SHP77 treated with DMSO at 0.1 percent for 48 hours (cell line): ENCODE data around the gene BMAL2.

Experiments used
- DNase-seq: peaks from one replicate; lab custom pipeline; 2025; lab: John Stamatoyannopoulos, UW

Gene BMAL2

DNA sequence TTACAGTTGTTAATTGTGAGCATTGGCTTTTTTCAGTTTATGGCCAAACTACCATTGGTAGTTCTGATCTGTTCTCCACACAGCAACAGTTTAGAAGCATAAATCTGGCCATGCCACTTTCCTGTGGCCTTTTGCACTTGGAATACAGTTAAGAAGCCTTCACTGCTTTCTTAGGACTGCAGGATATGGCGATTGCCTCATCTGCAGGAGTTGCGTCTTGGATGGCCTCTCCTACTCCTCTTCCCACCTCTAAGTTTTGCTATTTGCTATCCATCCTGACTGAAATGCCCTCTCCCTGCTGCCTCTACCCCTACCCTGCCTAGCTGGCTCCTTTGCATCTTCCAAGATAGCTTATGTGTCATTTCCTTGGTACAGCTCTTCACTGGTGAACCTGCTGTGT lies 12.8 kb upstream of the BMAL2 start:
- no peak for DNase-seq

DNA sequence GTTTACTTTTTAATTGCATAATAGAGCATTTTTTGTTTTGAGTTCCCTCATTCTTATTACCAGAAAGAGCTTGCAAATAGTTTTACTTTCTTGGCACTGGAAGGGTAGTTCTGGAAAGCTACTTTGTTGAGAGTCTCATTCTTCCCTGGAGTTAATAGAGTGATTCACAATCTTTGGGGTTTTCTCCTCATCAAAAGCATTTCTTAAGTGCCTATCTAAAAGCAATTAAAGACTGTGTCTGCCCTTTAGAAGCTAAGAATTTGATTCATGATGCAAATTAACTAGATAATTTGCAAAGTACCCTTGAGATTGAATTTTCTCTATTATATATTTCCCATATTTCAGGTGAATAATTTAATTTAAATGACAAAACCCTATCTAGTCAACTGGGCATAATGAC lies 8.1 kb upstream of the BMAL2 start:
- DNase-seq: no peak

DNA sequence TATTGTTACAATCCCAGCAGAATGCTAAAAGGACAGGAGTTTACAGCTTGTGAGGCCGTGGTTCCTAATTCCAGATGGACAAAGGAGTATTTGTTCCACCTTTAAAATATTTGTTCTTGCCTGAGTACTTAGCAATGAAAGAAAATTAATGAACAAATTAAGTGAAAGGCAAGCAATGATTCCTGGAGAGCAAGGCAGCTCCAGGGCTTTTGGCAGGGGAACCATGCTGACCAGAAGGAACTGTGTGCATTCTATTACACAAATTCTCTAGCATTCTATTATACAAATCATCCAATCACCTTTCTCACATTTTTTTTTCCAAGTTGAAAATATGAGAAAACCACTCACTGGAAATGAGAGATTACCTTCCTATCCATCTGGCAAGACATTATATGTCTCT lies 1.8 kb upstream of the BMAL2 start:
- DNase-seq: no peak

DNA sequence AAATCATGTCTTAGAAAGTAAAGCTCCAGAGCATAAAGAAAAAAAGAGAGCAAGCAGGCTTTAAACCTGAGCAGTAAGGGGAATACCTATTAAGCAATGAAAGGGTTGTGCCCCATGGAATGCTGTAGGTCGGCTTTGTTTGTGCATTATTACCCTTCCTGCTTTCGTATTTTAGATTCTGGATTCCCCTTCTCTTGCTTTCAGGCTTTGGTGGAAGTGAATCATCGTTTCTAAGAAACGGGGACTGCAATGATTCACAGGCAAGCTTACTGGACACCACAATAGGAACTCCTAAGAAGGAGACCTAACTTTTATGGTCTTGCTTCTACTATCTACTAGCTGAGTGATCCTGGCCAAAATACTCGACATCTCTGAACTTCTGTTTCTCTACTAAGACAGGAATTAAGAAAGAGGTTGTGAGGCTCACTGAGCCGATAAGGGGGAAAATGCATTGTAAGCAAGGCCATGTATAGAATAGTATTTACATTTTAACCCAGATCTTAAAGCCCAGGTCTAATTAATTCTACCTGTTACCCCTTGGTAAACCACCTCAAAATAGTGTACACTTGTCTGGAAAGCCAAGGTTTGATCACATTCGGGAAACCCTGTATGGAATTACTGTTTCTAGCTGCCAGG lies 1.2 kb upstream of the BMAL2 start:
- no peak for DNase-seq

DNA sequence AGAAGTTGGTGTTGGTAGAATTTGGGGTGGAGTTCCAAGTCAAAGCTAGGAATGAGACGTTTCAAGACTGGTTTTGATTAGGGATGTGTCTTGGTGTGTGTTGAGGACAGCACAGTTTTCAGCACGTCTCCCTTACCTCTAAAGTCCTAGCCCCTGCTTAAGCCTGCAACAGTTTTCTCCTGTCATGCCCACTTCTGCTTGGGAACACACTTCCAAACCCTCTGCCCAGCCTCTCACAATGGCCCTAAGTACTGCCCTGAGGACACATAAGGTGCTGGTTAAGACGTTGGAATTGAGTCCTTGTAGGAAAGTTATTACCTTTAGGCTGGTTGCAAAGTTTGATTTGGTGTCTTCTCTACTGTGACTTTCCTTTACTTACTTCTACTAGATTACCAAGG lies 710 bp upstream of the BMAL2 start:
- DNase-seq: no peak

DNA sequence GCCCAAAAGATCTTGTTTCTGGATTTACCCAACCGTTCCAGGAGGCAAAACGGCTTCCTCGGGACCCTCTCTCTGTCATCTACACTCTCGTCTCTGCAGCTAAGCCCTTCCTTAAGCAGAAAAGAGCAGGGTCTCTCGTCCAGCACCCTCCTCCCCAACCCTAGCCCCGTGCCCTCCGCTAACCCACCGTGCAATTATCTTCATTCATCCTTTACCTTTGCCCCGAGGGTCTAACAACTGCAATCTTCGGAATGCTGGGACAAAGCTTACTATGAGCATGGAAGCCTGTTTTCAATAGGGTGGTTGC lies 276 bp upstream of the BMAL2 start:
- no peak for DNase-seq

DNA sequence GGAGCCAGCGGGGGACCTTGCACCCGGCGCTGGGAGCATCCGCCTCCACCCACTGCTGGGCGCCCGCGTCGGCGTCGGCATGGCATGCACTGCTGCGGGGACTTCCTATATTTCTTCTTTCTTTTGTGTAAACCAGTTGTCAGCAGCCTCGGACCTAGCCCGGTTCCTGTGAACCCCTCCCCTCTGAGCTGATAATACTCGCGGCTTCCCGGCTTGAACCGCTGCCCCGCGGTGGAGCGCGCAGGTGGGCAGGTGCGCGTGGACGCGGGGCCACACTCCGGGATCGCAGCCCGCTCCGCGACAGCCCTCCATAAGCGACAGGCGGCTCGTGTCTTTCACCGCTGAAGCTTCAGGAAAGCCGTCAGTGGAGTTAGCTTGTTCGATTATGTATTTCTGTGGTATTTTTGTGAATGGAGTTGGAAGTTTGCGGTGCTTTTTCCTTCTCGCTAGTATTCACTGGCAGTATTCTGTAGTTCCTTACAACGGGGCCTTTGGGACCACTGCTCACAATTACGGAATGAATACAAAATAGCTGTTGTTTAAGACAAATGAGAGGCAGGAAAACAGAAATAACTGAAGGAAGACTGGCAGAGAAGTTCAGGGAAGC lies 870 bp downstream of the BMAL2 start:
- no peak for DNase-seq

DNA sequence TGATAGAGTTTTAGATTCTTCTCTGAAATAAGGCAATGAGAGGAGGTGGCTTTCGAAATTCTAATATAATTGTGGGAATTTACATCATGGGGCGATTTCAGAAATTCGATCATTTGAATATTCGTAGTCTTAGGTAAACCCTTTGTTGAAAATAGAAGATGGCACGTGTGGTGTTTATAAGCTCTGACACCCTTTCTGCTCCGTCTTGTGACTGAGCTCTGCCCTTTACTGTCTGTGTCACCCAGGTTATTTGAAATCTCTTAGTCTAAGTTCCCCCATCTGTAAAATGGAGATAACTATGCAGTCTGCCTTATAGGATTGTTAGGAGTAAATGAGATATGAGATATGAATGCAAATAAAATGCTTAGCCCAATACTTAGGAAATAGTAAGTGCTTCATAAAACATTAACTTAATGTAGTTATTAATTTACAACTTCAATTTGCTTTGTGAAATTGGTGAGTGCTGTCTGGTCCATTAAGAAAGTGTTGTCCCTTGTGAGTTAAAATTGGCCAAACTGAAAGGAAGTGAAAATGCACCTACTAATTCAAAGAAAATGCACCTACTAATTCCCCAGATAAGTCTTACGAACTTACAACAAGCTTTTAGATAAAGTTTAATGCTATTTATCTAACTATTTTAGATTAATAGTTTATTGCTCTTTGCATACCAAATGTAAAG lies 1.5 kb downstream of the BMAL2 start:
- DNase-seq: no peak

DNA sequence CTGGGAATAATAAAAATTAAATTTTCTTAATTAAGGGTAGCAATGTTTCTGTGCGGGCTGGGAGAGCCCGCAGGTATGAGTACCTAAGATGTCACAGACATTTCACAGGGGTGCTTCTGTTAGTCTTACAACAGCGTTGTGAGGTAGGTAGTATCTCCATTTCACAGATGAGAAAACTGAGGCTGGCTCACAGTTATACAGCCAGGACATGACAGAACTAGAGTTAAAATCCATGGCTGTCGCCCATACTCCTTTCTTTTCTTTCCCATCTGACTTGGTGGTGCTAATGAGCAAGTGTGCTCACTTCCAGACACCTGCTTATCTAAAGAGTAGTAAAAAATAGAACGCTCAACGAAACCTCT lies 2.1 kb downstream of the BMAL2 start:
- DNase-seq: no peak

DNA sequence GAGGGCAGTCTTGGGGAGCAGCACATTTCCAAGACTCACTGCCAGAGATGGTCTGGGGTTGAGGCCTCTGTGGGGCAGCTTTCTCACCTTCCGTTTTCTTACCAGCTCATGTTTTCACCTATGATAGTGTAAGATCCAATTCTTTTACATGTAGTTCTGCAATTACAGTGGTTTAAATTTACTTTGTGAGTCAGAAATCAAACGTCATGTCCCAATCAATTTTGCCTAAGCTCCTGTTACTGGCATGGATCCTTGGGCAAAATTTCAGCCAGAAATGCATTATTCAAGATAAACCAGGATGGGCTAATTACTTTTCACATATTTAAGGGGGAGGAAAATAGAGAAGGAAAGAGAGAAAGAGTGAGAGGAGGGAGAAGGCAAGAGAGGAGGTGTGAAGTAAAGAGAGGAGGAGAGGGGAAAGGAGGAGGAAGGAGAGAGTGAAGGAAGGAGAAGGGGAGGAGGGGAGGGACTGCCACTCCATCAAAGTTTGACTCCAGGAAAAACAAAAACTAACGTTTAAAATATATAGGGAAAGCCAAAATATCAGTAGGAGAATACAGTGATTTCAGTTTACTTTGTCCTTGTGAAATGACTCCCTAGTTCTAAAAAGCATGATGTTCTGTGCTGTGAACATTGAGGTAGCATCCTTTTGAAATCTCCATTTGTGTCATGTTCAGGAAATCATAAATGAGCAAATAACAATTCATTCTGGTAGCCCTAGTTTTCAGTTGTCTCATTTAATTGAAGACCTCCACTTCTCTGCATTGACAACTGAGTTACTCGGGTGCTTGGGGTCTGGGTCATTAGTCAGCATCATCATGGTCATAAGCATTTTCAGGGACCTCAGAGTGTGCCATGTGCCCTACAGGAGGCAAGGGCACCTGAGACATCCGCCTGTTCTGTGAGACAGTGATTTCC lies 3.0 kb downstream of the BMAL2 start:
- DNase-seq: no peak

DNA sequence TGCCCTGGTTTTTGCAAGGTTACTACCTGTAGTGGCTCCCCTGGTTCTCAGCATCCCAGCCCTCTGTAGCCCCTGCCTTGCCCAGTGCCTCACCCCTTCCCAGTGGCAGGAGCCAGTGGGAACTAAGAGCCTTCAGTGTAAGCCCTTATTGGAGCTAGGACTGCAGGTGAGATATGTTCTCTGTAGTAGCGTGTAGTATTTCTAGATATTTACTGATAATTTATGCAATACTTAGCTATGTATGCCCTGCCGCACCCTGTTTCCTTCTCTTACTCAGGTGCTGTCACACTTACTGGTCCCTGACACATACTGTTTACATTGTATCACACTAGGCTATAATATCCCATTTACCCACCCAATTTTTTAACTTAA lies 3.6 kb downstream of the BMAL2 start:
- DNase-seq: no peak

DNA sequence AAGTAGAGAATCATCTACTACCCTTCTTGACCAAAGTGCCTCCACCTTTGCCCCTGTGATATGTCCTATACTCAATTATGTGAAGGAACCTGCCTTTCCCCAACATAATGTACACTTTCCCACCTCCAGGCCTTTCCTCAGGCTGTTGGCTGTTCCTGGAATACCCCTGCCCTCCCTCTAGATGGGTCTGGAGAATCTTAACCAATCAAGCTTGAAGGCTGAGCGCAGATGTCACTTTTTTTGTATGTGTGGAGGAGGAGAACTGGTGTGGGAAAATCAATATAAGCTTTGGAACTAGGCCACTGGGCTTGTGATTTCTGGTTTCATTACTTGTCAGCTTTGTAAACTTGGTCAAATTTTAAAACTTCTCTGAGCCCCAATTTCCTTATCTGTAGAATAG lies 4.7 kb downstream of the BMAL2 start:
- no peak for DNase-seq

DNA sequence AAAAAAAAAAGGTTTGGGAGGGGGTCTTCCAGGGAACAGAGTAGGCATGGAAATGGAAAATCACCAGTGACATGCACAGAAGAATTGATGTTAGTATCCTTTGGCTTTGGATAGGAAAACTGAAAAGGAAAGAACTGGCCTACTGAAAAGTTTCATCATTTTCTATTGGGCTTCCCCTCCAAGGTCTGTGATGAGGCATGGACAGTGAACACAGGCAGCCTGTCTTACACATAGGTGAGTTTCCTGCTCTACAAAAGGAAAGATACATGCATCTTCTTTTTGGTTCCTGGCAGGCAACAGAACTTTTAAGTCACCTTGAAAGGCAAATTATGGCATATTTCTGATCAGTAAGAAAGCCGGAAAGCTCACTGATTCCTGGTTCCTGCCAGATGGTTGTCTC lies 5.8 kb downstream of the BMAL2 start:
- DNase-seq: no peak

DNA sequence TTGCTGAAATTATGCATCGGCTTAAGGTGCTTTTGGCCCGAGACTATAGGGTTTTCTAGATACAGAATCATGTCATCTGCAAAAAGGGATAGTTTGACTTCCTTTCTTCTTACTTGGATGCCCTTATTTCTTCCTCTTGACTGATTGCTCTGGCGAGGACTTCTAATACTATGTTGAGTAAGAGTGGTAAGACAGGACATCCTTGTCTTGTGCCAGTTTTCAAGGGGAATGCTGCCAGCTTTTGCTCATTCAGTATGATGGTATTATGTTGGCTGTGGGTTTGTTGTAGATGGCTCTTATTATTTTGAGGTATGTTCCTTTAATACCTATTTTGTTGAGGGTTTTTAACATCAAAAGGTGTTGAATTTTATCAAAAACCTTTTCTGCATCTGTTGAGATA lies 8.3 kb downstream of the BMAL2 start:
- no peak for DNase-seq

DNA sequence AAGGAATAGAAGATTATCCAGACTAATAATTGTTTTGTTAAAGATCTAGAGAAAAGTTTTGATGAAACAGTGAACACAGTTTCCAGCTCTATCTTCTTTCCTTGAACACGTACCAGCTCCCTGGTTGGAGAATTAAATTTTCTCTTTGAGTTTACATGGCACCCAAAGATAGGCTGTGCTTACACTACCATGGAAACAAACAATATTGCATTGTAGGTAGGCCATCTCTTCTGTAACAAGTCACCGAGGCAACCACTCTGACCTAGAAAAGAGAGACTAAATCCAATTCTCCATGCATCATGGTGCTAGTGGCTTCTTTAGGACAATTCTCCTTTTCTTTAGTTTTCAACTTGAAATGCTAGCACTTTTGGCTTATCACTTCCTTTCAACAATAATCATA lies 9.9 kb downstream of the BMAL2 start:
- no peak for DNase-seq

DNA sequence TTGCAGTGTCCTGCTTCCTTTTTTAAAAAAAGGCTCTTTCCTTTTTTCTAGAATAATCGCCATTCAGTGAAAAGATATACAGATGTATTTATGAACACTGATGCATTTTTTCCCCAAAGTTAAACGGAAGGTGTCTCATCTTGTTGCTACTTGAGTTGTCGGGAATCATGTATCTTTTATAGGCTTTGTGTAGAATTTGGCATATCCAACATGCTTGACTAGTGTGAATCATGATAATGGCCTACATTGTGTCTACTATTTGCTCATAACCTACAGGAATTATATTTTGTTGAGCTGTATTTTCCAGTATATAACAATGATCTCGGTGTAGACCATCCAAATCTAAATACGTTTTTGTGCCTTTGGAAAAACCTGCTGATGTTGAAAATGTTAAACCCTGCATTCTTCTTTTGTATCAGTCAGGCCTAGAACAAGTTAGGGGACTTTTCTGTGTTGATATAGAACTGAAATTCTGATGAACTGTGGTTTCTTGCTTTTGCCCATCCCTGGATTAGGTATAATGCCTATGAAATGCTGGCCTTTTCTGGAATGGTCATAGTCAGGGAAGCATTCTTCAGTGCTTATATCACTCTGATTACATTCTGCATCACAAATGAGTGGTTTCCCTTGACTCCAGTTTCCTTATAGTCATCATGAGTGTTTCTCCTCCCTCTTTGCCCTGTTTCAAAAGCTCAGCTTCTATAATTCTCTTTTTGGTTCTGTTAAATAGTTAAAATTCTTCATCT lies 10.8 kb downstream of the BMAL2 start:
- DNase-seq: no peak

DNA sequence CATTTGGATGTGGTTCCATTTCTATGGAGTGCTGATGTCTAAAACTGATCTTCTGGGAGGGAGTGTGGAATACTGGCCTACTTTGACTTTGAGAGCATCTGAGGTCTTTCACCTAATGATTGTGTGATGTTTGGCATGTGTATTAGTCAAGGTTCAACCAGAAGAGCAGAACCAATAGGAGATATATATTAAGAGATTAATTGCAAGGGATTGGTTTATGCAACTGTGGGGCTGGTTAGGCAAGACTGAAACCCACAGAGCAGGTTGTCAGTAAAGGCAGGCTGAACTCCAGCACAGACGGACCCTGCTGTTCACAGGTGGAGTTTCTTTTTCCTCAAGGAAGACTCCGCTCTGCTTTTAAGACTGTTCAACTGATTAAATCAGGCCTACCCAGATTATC lies 11.6 kb downstream of the BMAL2 start:
- no peak for DNase-seq

DNA sequence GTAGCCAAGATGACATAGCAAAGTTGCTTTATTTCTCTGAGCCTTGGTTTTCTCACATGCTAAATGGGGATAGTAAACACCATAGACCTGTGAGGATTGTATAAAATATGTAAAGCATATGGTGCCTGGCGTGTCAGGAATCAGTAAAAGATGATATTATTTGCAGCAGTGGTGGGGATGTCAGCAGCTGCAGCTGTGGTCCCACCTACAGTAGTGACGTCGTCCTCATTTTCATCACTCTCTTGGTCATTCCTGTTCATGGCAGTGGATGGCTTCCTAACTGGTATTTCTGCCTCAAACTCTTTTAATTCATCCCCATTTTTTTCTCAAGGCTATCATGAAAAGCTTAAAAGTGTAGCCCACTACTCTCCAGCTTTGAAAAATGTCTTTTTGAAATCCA lies 12.1 kb downstream of the BMAL2 start:
- DNase-seq: no peak

DNA sequence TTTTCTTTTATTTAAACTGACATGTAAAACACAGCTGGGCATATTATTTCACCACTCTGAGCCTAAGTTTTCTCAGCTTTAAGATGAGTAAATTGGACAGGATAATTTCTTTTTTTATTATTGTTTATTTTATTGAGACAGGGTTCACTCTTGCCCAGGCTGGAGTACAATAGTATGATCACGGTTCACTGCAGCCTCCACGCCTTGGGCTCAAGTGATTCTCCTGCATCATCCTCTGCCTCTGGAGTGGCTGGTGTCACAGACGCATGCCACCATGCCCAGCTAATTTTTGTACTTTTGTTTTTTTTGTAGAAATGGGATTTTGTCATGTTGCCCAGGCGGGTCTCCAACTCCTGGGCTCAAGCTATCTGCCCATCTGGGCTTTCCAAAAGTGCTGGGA lies 12.7 kb downstream of the BMAL2 start:
- no peak for DNase-seq

DNA sequence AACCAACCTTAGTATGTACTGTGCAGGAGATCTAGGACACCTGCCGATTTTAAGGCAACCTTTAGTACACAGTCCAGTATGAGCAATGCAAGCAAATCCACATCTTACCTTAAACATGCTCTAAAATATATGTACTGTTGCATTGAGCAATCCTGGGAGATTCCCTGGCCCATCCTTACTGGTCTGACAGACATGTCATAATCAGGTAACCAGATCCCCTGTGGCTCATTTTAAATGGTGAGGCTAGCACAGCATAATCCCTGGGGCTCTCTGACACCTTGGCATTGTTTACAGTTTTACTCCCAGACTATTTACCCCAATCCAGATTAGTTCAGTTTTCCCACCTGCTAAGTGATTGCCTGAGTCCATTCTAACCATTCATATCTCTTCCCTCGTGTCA lies 15.1 kb downstream of the BMAL2 start:
- no peak for DNase-seq

DNA sequence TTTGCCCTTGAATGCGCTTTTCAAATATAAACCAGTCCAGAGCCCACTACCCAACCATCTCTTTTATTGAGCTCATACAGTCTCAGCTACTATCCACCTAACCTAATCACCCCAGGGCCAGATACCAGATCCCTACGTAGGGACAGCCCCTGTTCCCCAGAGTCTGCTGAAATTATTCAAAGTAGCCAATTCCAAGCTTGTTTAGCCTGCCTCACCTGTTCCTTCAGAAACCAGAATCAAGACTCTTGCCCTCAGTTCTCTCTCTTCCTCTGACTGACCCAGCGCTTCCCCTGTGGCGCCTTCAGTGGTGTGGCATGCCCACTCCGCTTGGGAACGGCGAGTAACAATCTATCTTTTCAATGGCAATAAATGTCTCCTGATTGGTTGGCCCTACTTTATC lies 18.8 kb downstream of the BMAL2 start:
- no peak for DNase-seq

DNA sequence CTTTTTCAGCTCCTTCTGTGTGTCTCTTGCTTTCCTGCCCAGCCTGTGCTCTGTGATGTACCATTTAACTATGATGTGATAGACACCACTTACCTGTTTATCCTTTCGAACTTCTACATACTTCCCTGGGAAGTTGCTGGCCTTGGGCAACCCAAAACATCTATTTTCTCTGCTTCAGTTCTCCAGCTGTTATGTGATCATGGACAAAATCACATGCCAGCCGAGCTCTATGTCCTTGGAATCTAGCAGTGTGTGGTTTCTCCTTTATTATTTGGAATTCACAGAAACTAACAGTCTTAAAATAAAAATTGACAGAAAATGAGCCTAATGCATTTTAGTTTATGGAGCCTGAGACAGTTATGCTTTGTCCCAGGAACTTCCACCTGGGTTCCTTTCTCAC lies 22.9 kb downstream of the BMAL2 start:
- no peak for DNase-seq
